Choroid plexus epithelial cell (primary cell): ENCODE results near the gene GFPT1.
A peak's percentile ranks its signal among the peaks of the same experiment; 100 is the strongest.

Experiments
- DNase-seq: peaks from one replicate; pipeline ENCODE4 v3.0.0-alpha.2; 2010; ENCODE audit warnings: low read depth
- H3K4me3 ChIP-seq: 2 replicates; pipeline ENCODE4 v1.5.1; 2011; ENCODE audit warnings: low read depth, mild to moderate bottlenecking, control low read depth, low read length, moderate library complexity
- CTCF ChIP-seq: conservative IDR thresholded peaks from 2 replicates; pipeline ENCODE4 v1.5.1; 2011; ENCODE audit warnings: low read depth, mild to moderate bottlenecking, control low read depth, inconsistent platforms, low read length, moderate library complexity

GFPT1 gene

DNA sequence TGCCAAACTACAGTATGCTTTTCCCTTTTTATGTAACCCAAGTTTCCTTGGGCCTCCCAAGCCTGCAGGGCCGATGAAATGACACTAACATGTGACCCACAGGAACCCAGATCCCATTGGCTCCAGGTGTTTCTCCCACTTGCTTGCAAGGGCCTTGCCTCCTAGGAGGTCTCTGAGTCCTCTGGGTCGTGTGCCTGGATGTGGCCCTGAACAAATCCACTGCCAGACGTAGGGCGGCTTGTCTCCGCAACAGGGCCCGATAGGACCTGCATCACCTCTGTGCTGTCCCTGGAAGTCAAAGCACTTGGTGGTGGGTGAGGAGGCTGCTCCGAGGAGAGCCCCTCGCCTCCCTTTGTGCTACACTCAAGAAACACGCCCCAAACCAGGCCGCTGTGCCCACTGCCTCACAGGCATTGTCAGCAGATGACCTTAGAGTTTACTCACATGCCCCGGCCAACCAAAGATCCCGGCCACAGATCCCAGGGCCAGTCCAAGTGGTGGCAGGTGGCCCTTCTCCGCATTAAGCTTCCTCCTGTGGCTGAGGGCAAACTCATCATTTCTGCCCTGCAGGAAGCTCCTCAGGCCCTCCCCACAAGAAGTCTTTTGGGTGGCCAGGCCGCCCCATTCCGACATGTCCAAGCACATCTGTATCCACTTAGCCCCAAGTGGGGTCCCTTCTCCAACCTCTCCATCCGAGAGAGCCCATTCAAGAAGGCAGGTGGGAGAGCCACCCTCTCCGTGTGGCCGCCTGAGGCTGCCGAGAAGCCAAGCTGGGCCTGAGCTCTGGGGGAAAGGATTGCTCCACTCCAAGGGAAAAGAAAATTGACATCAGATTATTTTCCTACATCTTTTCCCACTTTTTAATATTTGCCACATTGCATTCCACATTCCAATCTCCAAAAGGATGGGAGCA lies 76.7 kb downstream of the GFPT1 start:
- no peak for DNase-seq
- no peak overlapping the region for H3K4me3 ChIP-seq
- TF ChIP-seq CTCF, result no peak

GRCh38 chr2:69309351-69310110 lies 77.5 kb downstream of the GFPT1 start:
- DNase-seq, result peak; percentile 83
- no peak overlapping the region for H3K4me3 ChIP-seq

DNA sequence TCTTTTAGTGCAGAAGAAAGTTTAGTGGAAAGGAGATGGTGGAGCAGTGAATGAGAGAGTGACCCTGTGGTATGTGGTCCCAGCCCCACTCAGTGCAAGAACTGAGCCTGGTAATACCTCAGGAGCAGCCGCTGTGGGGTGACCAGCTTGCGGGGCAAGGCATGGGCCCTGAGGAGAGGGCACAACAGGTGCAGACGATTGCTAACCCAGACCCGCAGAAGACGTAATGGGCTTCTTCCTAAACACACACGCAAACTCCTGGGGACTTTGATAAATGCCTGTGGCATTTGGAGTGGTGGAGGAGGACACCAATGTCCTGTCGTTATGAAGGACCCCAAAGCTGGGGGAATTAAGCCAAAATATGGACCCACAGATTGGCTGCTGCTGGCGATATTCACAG lies 78.7 kb downstream of the GFPT1 start:
- no peak for DNase-seq
- no peak for TF ChIP-seq CTCF
- no peak overlapping the region for H3K4me3 ChIP-seq

More at GRCh38 chr2:69309351-69310110, 77.5 kb downstream of the GFPT1 start:
- no peak for TF ChIP-seq CTCF

DNA sequence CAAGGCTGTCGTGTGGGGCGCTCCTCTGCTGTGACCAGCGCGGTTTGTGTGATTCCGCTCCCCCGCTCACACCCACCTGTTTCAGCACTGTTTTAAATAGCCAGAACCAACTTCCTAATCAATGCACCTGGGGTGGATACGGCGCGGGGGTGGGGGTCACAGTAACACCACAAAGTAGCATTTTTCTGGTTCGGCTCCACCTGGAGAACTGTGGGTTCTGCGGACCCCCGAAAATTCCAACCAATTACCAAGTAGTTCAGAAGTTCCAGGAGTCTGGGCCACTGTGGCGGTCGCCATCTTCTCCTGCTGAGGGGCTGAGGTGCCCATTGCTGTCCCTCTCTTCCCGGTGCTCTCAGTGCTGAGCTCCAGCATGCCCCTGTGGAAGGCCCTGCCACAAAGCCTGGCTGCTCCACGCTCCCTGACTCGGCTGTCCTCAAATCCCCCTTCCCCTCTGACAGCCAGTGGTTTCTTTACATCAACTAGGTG lies 79.4 kb downstream of the GFPT1 start:
- no peak for DNase-seq
- no peak overlapping the region for H3K4me3 ChIP-seq
- no peak for TF ChIP-seq CTCF

GRCh38 chr2:69306822-69307578 lies 80.0 kb downstream of the GFPT1 start:
- peak overlapping the region; percentile 62 for H3K4me3 ChIP-seq
- peak; percentile 88 for DNase-seq
- peak; percentile 88 for TF ChIP-seq CTCF

DNA sequence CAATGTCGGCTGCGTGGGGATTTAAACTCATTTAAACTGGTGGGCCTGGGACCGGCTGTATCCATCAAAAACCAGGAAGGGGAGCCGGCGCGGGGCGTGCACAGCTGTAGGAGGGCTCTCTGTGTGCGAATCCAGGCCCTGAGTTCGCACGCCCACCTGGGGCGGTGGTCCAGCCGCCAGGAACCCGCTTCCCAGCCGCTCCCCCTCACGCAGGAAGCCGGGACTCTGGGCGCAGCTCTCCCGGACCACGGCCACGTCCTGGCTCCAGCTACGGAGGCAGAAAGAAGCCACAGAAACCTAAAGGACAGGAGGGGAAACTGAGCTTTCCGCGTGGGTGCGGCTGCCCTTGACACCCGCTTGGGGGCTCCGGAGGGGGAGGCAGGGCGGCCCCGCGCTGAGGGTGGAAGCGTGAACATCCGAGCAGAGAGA lies 80.6 kb downstream of the GFPT1 start:
- TF ChIP-seq CTCF, result no peak
- peak overlapping the region; percentile 62 for H3K4me3 ChIP-seq
- no peak for DNase-seq
